Subcutaneous adipose tissue (tissue), 4 donors: Measurements from ENCODE around the gene SATB2. TPM values are rescaled to one million over a fixed set of nuclear protein-coding genes. Genes with fewer than 3 reads are reported as not detected.

Experiments used
- CTCF ChIP-seq: fragments of 450-650 bp; IDR thresholded peaks from one replicate; pipeline ENCODE4 v1.5.1; 2016; ENCODE audit warnings: low read depth, mild to moderate bottlenecking, control low read depth, antibody characterized with exemption, moderate library complexity
- total RNA-seq, 4 donors: library from RNA; depleted of rRNA; stranded (reverse); fragments of >200 nt; gene quantifications; one replicate each; pipeline ENCODE4 v1.1.0, GENCODE V29; 2016

Gene SATB2
- total RNA-seq, 4 donors from 2014 or later, result 4.6 to 9.3 (median 6.0) TPM

DNA sequence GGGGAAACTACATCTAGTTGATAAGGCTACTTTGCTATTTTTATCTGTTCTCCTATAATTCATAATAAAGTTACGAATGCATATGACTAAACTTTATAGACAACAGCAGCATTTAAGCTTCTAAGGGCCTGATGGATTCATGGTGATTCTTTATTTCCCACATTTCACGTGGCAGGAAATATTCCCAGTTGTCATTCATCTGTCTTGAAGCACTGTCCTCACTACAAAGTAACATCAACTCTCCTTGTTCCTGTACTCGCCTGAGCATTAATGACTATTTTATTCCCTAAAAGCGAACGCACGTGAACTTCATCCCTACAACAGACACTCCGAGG lies 2.6 kb downstream of the SATB2 start:
- no peak for TF ChIP-seq CTCF

- TF ChIP-seq CTCF, result no peak
These were observed 4.8 kb downstream of the SATB2 start for GRCh38 chr2:199452991-199453379.

DNA sequence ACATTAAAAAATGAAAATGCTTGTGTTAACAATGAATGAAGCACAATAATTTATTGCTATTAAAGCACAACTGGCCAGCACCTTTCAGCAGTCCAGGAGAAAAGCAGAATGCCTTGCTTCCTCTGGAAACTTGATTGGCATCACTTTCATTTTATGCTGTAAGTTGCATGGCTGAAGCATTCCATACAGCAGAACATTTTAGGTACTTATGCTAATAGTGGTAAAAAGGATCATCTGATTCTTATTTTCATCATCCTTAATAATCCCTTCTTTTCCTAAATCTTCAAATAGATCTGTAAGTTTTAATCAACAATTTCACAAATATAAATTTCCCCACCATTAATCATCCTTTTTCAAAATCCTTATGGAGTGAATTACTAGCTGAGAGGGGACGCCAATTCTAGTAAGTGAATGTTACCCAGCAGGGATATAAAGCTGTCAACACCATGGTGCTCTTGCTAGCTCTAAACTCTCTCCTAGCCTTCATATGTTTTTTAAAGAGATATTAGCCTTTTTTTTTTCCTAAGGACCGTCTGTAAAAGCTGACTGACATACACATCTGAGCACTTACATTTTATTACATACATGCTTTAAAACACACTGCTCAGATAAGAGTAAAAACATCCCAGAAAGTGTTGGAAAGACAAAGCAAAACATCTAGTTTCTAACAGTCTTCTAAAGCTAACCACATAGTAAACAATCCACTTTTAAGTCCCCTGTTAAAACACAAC lies 5.3 kb downstream of the SATB2 start:
- TF ChIP-seq CTCF, result no peak

GRCh38 chr2:199449956-199450355 lies 7.8 kb downstream of the SATB2 start:
- no peak for TF ChIP-seq CTCF

DNA sequence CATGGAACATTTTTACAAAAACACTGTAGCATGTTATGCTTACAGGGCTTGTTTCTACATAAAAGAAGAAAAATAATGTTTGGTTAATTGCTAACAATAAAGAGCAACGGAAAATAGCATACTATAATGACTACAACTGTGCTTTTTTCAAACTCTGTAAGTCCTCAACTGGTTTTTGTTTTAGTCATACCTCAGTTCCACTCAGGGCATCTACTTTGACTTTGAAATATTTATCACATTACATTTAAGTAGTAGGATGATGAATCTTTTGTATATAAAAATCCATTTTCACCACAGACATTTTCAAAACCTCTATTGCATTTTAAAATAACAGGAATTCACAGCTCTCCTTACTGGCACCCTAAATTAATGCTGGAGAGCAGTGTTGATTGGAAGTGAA lies 8.3 kb downstream of the SATB2 start:
- TF ChIP-seq CTCF, result no peak

DNA sequence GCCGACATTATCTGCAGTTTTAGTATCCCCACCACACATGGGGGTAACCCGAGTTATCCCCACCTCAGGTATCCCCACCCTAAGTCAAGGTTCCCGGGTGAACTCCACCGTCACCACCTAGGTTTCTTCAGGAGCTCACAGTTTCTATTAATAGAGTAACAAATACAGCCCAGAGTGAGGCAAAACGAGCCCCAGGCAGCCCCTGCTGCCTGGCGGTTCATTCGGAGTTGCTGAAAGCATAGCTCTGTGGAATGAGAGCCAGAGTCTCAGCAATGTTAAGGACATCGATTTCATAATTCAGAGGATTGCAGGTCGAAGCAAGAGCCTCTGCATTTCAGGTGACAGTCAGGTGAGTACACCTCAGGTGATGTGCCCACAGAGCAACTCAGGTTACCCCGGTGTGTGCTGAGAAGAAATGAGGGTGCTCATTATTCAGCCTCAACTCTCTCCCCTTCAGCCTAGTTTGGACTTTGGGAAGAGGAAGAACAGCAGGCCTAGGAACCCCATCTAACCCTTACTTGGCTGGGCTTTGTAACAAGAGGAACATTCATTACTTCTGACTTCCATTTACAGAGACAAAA lies 10.7 kb downstream of the SATB2 start:
- TF ChIP-seq CTCF, result no peak

DNA sequence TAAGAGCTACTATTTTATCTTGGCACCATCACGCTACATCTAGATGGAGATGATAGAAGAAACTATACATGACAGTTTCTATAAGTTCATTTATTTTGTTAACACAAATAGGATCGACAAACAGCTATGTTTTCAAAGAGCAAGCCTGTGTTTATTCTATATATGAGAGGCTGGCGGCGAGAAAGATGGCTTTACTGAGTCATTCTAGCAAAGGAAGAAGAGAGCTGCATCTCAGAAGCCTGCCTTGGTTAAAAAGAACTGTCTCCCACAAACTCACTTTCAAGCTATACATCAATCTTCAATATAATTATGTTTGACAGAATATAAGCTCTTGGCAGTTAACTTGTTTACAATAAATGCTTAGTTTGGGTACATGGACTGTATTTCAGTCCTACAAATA lies 13.0 kb downstream of the SATB2 start:
- TF ChIP-seq CTCF, result no peak
